Chondrocyte (in vitro differentiated cells): ENCODE results near the gene PDGFRA. TPM values are rescaled to one million over a fixed set of nuclear protein-coding genes. Genes with fewer than 3 reads are reported as not detected.
"Not testable (repeated sequence)": the region's sequence is repeated elsewhere in the genome, so short reads cannot be mapped to it uniquely, and the experiment has no call there.

ENCODE experiments used
- DNase-seq: peaks from one replicate; pipeline ENCODE4 v3.0.0; 2021; ENCODE audit warnings: mixed read lengths, low spot score
- H3K27ac Mint-ChIP-seq: one replicate; pipeline ENCODE4 v1.8.0; 2021; ENCODE audit warnings: mild to moderate bottlenecking, moderate library complexity, mixed read lengths; ENCODE audit not compliant: unreplicated experiment
- H3K27me3 Mint-ChIP-seq: 2 replicates; pipeline ENCODE4 v1.8.0; 2021; ENCODE audit warnings: low read depth, mixed read lengths
- H3K36me3 Mint-ChIP-seq: 2 replicates; pipeline ENCODE4 v1.8.0; 2021; ENCODE audit warnings: low read depth, mixed read lengths
- H3K4me1 Mint-ChIP-seq: 2 replicates; pipeline ENCODE4 v1.8.0; 2021; ENCODE audit warnings: low read depth, mild to moderate bottlenecking, mixed read lengths
- H3K4me3 Mint-ChIP-seq: one replicate; pipeline ENCODE4 v1.8.0; 2021; ENCODE audit warnings: mild to moderate bottlenecking, moderate library complexity, mixed read lengths; ENCODE audit not compliant: unreplicated experiment
- H3K9me3 Mint-ChIP-seq: 2 replicates; pipeline ENCODE4 v1.8.0; 2021; ENCODE audit warnings: low read depth, mixed read lengths
- total RNA-seq: library from RNA; stranded (reverse); gene quantifications from 3 replicates; pipeline ENCODE4 v1.2.1, GENCODE V29; 2021
- TF ChIP-seq, protein P1 (sequence below): fragments of 200-600 bp; sonication (generic); IDR thresholded peaks from 2 replicates; pipeline ENCODE4 v1.5.0; 2021; ENCODE audit warnings: antibody characterized with exemption, mild to moderate bottlenecking, moderate library complexity

PDGFRA gene
- total RNA-seq, 1 donor from 2014 or later = 62.7 TPM

DNA sequence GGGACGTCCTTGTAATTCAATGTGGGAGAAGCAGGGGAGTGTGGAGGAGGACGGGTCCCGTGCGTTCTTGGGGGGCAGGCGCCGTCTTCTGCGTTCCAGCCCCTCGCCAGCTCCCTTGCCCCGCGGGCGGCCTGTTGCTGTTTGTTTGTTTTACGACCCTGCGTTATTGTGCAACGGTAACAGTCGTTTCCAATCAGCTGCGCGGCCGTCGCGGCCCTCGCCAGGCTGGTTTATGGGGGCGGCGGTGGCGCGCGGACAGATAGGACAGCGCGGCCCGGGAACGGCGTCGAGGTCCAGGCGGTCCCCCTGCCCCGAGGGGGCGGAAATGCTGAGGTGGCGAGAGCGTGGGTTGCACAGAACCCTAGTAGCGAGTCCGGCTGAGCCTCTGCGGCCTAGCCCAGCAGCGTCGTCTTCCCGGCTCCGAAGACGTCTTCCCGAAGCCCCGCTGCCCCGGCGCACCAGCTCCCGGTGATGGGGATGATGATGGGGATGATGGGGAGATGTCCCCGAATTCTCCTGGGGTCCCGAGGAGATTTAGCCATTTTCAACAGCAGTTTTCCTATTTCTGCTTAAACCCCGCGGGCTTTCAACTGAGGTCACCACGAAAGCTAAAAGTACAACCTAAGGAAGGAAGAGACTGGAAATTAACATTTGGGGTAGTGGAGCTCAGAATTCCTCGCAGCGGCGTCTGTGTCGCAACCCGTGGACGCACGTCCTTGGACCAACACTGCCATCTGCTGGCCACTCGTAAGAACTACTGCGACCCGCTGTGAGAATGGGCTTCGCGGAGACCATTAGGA lies 4.8 kb downstream of the PDGFRA start:
- TF ChIP-seq, protein P1, sequence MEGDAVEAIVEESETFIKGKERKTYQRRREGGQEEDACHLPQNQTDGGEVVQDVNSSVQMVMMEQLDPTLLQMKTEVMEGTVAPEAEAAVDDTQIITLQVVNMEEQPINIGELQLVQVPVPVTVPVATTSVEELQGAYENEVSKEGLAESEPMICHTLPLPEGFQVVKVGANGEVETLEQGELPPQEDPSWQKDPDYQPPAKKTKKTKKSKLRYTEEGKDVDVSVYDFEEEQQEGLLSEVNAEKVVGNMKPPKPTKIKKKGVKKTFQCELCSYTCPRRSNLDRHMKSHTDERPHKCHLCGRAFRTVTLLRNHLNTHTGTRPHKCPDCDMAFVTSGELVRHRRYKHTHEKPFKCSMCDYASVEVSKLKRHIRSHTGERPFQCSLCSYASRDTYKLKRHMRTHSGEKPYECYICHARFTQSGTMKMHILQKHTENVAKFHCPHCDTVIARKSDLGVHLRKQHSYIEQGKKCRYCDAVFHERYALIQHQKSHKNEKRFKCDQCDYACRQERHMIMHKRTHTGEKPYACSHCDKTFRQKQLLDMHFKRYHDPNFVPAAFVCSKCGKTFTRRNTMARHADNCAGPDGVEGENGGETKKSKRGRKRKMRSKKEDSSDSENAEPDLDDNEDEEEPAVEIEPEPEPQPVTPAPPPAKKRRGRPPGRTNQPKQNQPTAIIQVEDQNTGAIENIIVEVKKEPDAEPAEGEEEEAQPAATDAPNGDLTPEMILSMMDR = peak; percentile 93
- H3K4me1 Mint-ChIP-seq = peaks cover 49% of the 10 kb centered on the region
- no peaks in the 10 kb centered on the region for H3K27me3 Mint-ChIP-seq

DNA sequence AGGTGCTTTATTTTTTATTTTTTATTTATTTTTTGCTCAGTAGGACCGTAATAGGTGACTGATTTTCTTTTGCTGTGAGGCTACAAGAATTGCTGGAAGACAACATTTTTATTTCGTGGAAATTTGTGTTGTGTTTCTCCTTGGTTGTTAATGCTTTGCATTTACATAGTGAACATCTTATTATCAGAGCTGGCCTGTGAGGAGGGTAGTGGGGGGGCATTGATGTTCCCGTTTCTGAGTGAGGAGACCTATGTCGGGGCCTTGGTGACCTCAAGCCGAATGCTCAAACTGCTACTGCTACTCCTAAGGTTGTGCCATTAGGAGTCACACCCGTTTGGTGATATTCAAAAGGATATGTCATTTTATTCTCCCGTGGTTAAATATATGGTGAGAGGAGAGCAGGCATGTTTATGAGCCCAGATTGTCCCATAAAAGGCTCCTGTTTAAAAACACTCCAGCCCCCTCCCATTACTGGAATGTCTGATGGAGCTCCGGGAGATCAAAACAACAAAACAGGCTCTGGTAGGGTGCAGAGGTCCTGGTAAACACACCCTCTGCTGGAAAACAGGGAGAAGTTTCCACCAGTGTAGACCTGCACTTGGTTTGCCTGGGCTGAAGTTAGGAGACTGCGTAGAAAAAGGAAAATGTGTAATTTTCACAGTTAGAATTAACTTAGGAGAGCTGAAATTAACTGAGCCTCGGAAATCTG lies 5.6 kb downstream of the PDGFRA start:
- TF ChIP-seq, protein P1 = peak; percentile 70
- H3K27ac Mint-ChIP-seq = peak overlapping the region; percentile 89
- peaks cover 41% of the 10 kb centered on the region for H3K4me1 Mint-ChIP-seq
- H3K4me3 Mint-ChIP-seq = peak overlapping the region; percentile 91
- no peaks in the 10 kb centered on the region for H3K36me3 Mint-ChIP-seq
- H3K27me3 Mint-ChIP-seq = no peaks in the 10 kb centered on the region
- no peaks in the 10 kb centered on the region for H3K9me3 Mint-ChIP-seq
- DNase-seq = no peak

More for the DNA sequence above, 4.8 kb downstream of the PDGFRA start:
- no peak for DNase-seq
- H3K9me3 Mint-ChIP-seq = no peaks in the 10 kb centered on the region
- peak overlapping the region; percentile 89 for H3K27ac Mint-ChIP-seq
- H3K4me3 Mint-ChIP-seq = peak overlapping the region; percentile 91
- H3K36me3 Mint-ChIP-seq = no peaks in the 10 kb centered on the region

DNA sequence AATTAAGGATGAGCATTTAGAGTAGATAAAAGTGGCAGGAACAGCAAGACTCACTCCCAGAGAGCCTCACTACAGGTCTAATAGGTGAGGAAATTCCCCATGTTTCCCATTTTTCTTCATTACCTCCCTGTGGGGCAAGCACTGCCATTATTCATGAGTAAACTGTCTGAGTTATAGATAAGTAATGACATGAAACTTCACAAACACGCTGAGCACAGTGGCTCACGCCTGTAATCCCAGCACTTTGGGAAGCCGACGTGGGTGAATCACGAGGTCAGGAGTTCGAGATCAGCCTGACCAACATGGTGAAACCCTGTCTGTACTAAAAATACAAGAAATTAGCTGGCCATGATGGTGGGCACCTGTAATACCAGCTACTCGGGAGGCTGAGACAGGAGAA lies 7.2 kb downstream of the PDGFRA start:
- H3K9me3 Mint-ChIP-seq, H3K27me3 Mint-ChIP-seq, H3K36me3 Mint-ChIP-seq, H3K27ac Mint-ChIP-seq, H3K4me3 Mint-ChIP-seq, DNase-seq: not testable (repeated sequence)
- peaks cover 30% of the 10 kb centered on the region for H3K4me1 Mint-ChIP-seq

DNA sequence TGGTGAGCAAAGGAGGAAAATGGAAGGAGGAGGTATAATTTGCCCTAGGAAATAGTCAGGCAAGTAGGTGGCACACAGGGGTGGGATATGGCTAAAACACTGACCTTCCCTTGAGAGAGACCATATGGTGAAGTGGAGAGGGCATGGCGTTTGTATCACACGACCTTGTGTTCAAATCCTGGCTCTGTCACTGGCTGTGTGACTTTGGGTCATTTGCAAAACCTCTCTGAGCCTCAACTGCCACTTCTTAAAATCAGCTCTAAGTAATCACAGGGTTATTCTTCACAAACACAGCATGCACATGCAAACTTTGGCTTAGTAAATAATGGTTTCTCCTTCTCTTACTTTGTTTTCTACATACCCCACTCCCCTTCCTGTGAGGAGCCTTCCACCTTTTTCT lies 8.7 kb downstream of the PDGFRA start:
- TF ChIP-seq, protein P1 = no peak
- Mint-ChIP-seq H3K4me1 (peaks cover 24% of the 10 kb centered on the region), H3K4me3 (no peak overlapping the region), H3K9me3 (peaks cover 4% of the 10 kb centered on the region), H3K27ac (no peak overlapping the region), H3K27me3 (no peaks in the 10 kb centered on the region), H3K36me3 (peaks cover 4% of the 10 kb centered on the region)
- no peak for DNase-seq

DNA sequence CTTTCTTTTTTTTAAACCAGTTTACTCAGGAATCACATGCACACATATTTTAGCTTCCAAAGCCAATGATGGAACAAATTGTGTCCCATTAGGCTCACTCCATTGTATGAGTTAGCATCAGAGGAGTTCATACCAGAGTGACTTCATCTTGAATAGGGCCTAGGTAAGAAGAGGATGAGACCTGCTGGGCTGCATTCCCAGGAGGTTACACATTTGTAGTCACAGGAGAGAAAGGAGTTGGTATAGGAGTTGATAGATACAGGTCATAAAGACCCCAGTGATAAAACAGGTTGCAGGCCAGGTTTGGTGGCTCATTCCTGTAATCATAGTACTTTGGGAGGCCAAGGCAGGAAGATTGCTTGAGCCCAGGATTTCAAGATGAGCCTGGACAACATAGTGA lies 9.3 kb downstream of the PDGFRA start:
- no peak for DNase-seq
- no peaks in the 10 kb centered on the region for H3K27me3 Mint-ChIP-seq
- H3K9me3 Mint-ChIP-seq = peaks cover 7% of the 10 kb centered on the region
- H3K4me3 Mint-ChIP-seq = no peak overlapping the region
- no peak overlapping the region for H3K27ac Mint-ChIP-seq
- peaks cover 24% of the 10 kb centered on the region for H3K4me1 Mint-ChIP-seq
- H3K36me3 Mint-ChIP-seq = peaks cover 8% of the 10 kb centered on the region
- TF ChIP-seq, protein P1 = no peak

DNA sequence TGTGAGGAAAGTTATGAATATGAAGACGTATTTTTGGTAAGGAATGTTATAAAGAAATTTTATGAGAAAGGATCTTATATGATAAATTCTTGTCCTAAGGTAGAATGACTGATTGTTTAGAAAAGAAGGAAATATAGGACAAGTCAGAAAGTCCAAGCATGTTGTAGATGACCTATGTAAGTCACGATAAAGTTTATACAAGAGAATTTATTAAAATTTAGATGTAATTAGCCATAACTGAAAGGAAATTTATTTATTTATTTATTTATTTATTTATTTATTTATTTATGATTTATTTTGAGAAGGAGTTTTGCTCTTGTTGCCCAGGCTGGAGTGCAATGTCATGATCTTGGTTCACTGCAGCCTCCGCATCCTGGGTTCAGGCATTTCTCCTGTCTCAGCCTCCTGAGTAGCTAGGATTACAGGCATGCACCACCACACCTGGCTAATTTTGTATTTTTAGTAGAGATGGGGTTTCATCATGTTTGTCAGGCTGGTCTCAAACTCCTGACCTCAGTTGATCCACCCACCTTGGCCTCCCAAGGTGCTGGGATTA lies 12.3 kb downstream of the PDGFRA start:
- not testable (repeated sequence) for DNase-seq

DNA sequence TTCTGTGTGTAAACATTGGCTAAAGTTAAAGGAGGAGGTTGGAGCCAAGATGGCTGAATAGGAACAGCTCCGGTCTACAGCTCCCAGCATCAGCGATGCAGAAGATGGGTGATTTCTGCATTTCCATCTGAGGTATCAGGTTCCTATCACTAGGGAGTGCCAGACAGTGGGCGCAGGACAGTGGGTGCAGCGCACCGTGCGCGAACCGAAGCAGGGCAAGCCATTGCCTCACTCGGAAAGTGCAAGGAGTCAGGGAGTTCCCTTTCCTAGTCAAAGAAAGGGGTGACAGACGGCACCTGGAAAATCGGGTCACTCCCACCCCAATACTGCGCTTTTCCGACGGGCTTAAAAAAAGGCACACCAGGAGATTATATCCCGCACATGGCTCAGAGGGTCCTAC lies 14.4 kb downstream of the PDGFRA start:
- H3K4me3 Mint-ChIP-seq, H3K27me3 Mint-ChIP-seq, H3K27ac Mint-ChIP-seq, DNase-seq, H3K4me1 Mint-ChIP-seq: not testable (repeated sequence)
- peaks cover 12% of the 10 kb centered on the region for H3K36me3 Mint-ChIP-seq
- H3K9me3 Mint-ChIP-seq = peaks cover 15% of the 10 kb centered on the region

More for the DNA sequence above, 12.3 kb downstream of the PDGFRA start:
- H3K27me3 Mint-ChIP-seq, H3K27ac Mint-ChIP-seq, H3K4me3 Mint-ChIP-seq, H3K4me1 Mint-ChIP-seq: not testable (repeated sequence)
- H3K36me3 Mint-ChIP-seq = peaks cover 10% of the 10 kb centered on the region
- peaks cover 12% of the 10 kb centered on the region for H3K9me3 Mint-ChIP-seq

DNA sequence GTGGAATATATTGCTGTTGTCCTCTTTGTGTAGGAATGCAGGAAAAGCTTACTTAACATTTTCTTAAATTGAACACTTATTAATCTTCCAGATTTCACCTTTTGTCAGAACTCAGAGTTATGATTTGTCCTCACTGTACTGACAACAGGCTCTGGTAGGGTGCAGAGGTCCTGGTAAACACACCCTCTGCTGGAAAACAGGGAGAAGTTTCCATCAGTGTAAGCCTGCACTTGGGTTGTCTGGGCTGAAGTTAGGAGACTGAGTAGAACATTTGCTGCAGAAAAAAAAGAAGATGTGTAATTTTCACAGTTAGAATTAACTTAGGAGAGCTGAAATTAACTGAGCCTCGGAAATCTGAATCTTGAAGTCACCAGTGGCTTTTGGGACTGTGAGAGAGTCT lies 23.2 kb downstream of the PDGFRA start:
- H3K4me1 Mint-ChIP-seq = peaks cover 22% of the 10 kb centered on the region
- not testable (repeated sequence) for H3K4me3 Mint-ChIP-seq, H3K27me3 Mint-ChIP-seq, DNase-seq, H3K27ac Mint-ChIP-seq, H3K36me3 Mint-ChIP-seq, H3K9me3 Mint-ChIP-seq
